ENCODE results near the gene ITPRID2. TPM values are rescaled to one million over a fixed set of nuclear protein-coding genes. Genes with fewer than 3 reads are reported as not detected.

ITPRID2 gene
- total and polyA plus RNA-seq, 2 of the 8 experiments (the other 6 are each of a cell fraction or from before 2014, with no cell fraction given) = 1.9 to 12.6 TPM

GRCh38 chr2:181937473-181937872, 45.9 kb downstream of the ITPRID2 start:
- H2BK120ac ChIP-seq (replicated peaks; ENCODE audit: low read depth, low read length) = no peak overlapping the region
- H3K18ac ChIP-seq (ENCODE audit: extremely low read depth, low read length) = no peak overlapping the region
- no peak overlapping the region for H4K8ac ChIP-seq (ENCODE audit: extremely low read depth, insufficient read depth, low read length)
- H2AK5ac ChIP-seq (ENCODE audit: low read depth, low read length) = no peak overlapping the region
- H4K5ac ChIP-seq (ENCODE audit: insufficient read length, low read depth, low read length) = no peak overlapping the region
- H2BK12ac ChIP-seq (ENCODE audit: low read depth, low read length) = no peak overlapping the region
- H3K4me2 ChIP-seq (ENCODE audit: insufficient read depth in 1 of 2, low read depth in 2 of 2, low read length in 2 of 2) = no peak overlapping the region
- H3K79me2 ChIP-seq (ENCODE audit: control insufficient read depth in 1 of 2, insufficient read depth in 2 of 2, low read length in 2 of 2) = no peaks in the 10 kb centered on the region
- 79% methylated on average over 2 of the region's 2 CpGs; no CpG with 5 or more reads in 1 of the 2 experiments for WGBS, 2 experiments (ENCODE audit: extremely low coverage in 1 of 2, insufficient coverage in 1 of 2, insufficient read length in 1 of 2, insufficient replicate concordance in 2 of 2, low coverage in 1 of 2, low lambda C conversion rate in 2 of 2, missing lambda C conversion rate in 1 of 2)
- no peak overlapping the region for H3K14ac ChIP-seq (ENCODE audit: insufficient read length)
- no peaks in the 10 kb centered on the region for H3K79me1 ChIP-seq (ENCODE audit: low read depth, low read length)
- H3K4ac ChIP-seq (replicated peaks; ENCODE audit: insufficient read length, low read depth, low read length) = no peak overlapping the region
- no peak overlapping the region for H3K23ac ChIP-seq (ENCODE audit: insufficient read length)
- H3K56ac ChIP-seq (replicated peaks; ENCODE audit: insufficient read length, low read depth, low read length) = no peak overlapping the region
- no peak overlapping the region for H3K27ac ChIP-seq (ENCODE audit: low read depth, low read length)
- H2BK15ac ChIP-seq (ENCODE audit: low read length) = no peak overlapping the region
- DNase-seq (ENCODE audit: low read depth in 1 of 2, low spot score in 2 of 2) (no peak), FAIRE-seq (no peak)
- CTCF ChIA-PET (ENCODE audit: partially characterized antibody) = interaction anchor here (0.6 to 3.3 kb wide), 3 partner anchors 17 to 35 kb away, joined by 3 to 13 read pairs (median 4); no protein-coding TSS in a partner anchor
- no peaks in the 10 kb centered on the region for H3K36me3 ChIP-seq (ENCODE audit: control insufficient read depth in 2 of 4, insufficient read depth in 4 of 4, low read length in 3 of 4)
- no peaks in the 10 kb centered on the region for H4K20me1 ChIP-seq (replicated peaks in 1 of 2; ENCODE audit: control insufficient read depth in 1 of 2, insufficient read depth in 2 of 2, low read length in 2 of 2)
- no peak overlapping the region for H3K9ac ChIP-seq (replicated peaks in 1 of 4; ENCODE audit: extremely low read depth in 1 of 4, low read depth in 3 of 4, low read length in 3 of 4)
- H3K4me3 ChIP-seq (ENCODE audit: extremely low read depth in 1 of 4, insufficient read depth in 2 of 4, low read depth in 3 of 4, low read length in 4 of 4) = no peak overlapping the region
- no peaks in the 10 kb centered on the region for H3K27me3 ChIP-seq (replicated peaks in 1 of 4; ENCODE audit: control insufficient read depth in 3 of 4, extremely low read depth in 1 of 4, insufficient read depth in 3 of 4, low read length in 3 of 4)
- POLR2A ChIA-PET (ENCODE audit: partially characterized antibody) = no interaction called here
- no peak overlapping the region for H2BK5ac ChIP-seq (ENCODE audit: low read depth, low read length)
- no peaks in the 10 kb centered on the region for H3K4me1 ChIP-seq (replicated peaks in 1 of 4; ENCODE audit: control insufficient read depth in 3 of 4, insufficient read depth in 4 of 4, low read length in 3 of 4)
- no peak overlapping the region for H2AFZ ChIP-seq (ENCODE audit: low read length)
- no peak overlapping the region for H2BK20ac ChIP-seq (ENCODE audit: low read length)
- H3K9me3 ChIP-seq (ENCODE audit: insufficient read depth in 2 of 2, low read depth in 1 of 2, low read length in 1 of 2) = no peaks in the 10 kb centered on the region
- no peak for TF ChIP-seq MAX (IDR thresholded peaks at IDR 0.05)
- no peak for TF ChIP-seq EZH2 (IDR thresholded peaks at IDR 0.05; ENCODE audit: low read depth, low read length, severe bottlenecking)
- no peak for TF ChIP-seq FOSL1 (IDR thresholded peaks at IDR 0.05; ENCODE audit: insufficient read depth, low read depth, low read length)
- no peak for TF ChIP-seq BRCA1 (IDR thresholded peaks at IDR 0.05; ENCODE audit: low read depth, low read length)
- no peak for TF ChIP-seq SRF (IDR thresholded peaks at IDR 0.05; ENCODE audit: low read depth, low read length)
- TF ChIP-seq POLR2AphosphoS5 (IDR thresholded peaks at IDR 0.05; ENCODE audit: low read depth, low read length) = no peak
- no peak for TF ChIP-seq MAFK (IDR thresholded peaks at IDR 0.05; ENCODE audit: low read depth, low read length)
- H3K23me2 ChIP-seq (ENCODE audit: low read depth, low read length) = no peaks in the 10 kb centered on the region
- no peak overlapping the region for H4K91ac ChIP-seq (replicated peaks; ENCODE audit: insufficient read length, low read length)

Measured in H1 (cell line).